Liver (tissue), 3 donors: ENCODE results near the gene ZIC1.

Source experiments
- ATF3 ChIP-seq: IDR thresholded peaks from 2 replicates; pipeline ENCODE4 v1.6.1; 2016; ENCODE audit warnings: antibody characterized with exemption
- CTCF ChIP-seq: fragments of 150-350 bp; IDR thresholded peaks from 2 replicates; pipeline ENCODE4 v1.5.1; 2017; ENCODE audit warnings: improper control_type of control experiment, low read depth, low read length; ENCODE audit not compliant: missing input control
- EGR1 ChIP-seq, 2 donors: IDR thresholded peaks; 2 replicates each; pipeline ENCODE4 v1.6.1; 2016 to 2018; ENCODE audit warnings: antibody characterized with exemption in 2 of 2, low read depth in 2 of 2
- JUND ChIP-seq, 2 donors: IDR thresholded peaks; 2 replicates each; pipeline ENCODE4 v1.6.1; 2016; ENCODE audit warnings: antibody characterized with exemption in 2 of 2
- MAX ChIP-seq: IDR thresholded peaks from 2 replicates; pipeline ENCODE4 v1.6.1; 2016; ENCODE audit warnings: antibody characterized with exemption
- RAD21 ChIP-seq, 2 donors: IDR thresholded peaks; 2 replicates each; pipeline ENCODE4 v1.6.1; 2016; ENCODE audit warnings: antibody characterized with exemption in 2 of 2, mild to moderate bottlenecking in 2 of 2
- ZBTB33 ChIP-seq: IDR thresholded peaks from 2 replicates; pipeline ENCODE4 v1.6.1; 2016; ENCODE audit warnings: antibody characterized with exemption
- donor health status: healthy.
- donor health status: healthy.

- no peak for TF ChIP-seq CTCF
- no peak for TF ChIP-seq MAX
- no peak for TF ChIP-seq ATF3
- no peak for TF ChIP-seq EGR1 (IDR thresholded peaks at IDR 0.05; ENCODE audit: low read depth in 2 of 2)
- TF ChIP-seq RAD21 (IDR thresholded peaks at IDR 0.05), result no peak
- no peak for TF ChIP-seq JUND (IDR thresholded peaks at IDR 0.05)
- TF ChIP-seq ZBTB33, result no peak
Measured at GRCh38 chr3:147390589-147391569, 18.3 kb upstream of the ZIC1 start.
